ENCODE measurements around the gene RPL7L1.
"Not testable (repeated sequence)": the region's sequence is repeated elsewhere in the genome, so short reads cannot be mapped to it uniquely, and the experiment has no call there.

- TF ChIP-seq, protein P1, sequence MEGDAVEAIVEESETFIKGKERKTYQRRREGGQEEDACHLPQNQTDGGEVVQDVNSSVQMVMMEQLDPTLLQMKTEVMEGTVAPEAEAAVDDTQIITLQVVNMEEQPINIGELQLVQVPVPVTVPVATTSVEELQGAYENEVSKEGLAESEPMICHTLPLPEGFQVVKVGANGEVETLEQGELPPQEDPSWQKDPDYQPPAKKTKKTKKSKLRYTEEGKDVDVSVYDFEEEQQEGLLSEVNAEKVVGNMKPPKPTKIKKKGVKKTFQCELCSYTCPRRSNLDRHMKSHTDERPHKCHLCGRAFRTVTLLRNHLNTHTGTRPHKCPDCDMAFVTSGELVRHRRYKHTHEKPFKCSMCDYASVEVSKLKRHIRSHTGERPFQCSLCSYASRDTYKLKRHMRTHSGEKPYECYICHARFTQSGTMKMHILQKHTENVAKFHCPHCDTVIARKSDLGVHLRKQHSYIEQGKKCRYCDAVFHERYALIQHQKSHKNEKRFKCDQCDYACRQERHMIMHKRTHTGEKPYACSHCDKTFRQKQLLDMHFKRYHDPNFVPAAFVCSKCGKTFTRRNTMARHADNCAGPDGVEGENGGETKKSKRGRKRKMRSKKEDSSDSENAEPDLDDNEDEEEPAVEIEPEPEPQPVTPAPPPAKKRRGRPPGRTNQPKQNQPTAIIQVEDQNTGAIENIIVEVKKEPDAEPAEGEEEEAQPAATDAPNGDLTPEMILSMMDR (IDR thresholded peaks at IDR 0.05) = not testable (repeated sequence)
- not testable (repeated sequence) for TF ChIP-seq POLR2A, POLR2AphosphoS5 (IDR thresholded peaks at IDR 0.05)
Measured at GRCh38 chr6:42894041-42894828, 14.8 kb downstream of the RPL7L1 start.
